ENCODE measurements around the gene C11orf71.

The C11orf71 gene

GRCh38 chr11:114400915-114401223 is 558 bp upstream of the C11orf71 start:
- DNase-seq (ENCODE audit: low read depth): peak; percentile 14
- TF ChIP-seq, protein P1, sequence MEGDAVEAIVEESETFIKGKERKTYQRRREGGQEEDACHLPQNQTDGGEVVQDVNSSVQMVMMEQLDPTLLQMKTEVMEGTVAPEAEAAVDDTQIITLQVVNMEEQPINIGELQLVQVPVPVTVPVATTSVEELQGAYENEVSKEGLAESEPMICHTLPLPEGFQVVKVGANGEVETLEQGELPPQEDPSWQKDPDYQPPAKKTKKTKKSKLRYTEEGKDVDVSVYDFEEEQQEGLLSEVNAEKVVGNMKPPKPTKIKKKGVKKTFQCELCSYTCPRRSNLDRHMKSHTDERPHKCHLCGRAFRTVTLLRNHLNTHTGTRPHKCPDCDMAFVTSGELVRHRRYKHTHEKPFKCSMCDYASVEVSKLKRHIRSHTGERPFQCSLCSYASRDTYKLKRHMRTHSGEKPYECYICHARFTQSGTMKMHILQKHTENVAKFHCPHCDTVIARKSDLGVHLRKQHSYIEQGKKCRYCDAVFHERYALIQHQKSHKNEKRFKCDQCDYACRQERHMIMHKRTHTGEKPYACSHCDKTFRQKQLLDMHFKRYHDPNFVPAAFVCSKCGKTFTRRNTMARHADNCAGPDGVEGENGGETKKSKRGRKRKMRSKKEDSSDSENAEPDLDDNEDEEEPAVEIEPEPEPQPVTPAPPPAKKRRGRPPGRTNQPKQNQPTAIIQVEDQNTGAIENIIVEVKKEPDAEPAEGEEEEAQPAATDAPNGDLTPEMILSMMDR (conservative IDR thresholded peaks at IDR 0.05; ENCODE audit: low read depth, low read length): peak; percentile 14
- peak overlapping the region; percentile 84 for H3K4me3 ChIP-seq (ENCODE audit: low read length)

DNA sequence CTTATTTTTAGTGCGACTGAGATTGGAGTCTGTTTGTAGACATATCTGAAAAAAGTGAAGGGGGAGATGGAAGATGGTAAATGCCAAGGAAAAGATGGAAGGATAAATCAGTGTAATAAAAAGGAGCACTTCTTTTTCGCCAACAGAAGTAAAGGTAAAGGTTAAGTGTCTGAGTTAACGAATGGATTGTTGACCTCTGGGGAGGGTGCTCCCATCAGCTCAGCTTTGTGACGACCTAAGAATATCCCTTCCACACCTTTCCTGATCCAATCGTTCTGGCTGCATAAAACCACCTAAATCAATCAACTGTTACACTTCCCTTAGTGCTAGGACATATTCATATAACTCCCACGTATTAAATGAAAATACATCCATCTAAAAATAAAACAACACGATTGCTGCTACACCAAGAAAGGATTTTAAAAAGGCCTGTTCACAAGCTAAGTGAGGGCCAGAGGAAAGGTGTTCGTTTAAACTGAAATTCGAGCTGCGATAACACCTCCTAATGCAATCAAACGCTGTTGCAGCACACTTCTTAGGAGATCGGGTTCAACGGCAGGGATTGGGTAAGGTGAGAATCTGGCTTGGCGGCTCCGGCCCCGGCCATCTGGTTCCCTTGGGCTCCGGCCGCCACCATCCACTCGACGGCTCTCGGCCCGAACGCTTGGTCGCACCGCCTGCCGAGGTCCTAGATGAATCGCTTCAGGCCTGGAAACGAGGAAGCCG is 658 bp downstream of the C11orf71 start:
- H3K4me3 ChIP-seq (ENCODE audit: low read length): peak overlapping the region; percentile 84
- DNase-seq (ENCODE audit: low read depth): peak; percentile 22
- TF ChIP-seq, protein P1 (conservative IDR thresholded peaks at IDR 0.05; ENCODE audit: low read depth, low read length): no peak

GRCh38 chr11:114398303-114398920 is 1.9 kb downstream of the C11orf71 start:
- TF ChIP-seq, protein P1 (conservative IDR thresholded peaks at IDR 0.05; ENCODE audit: low read depth, low read length): no peak
- H3K4me3 ChIP-seq (ENCODE audit: low read length): no peak overlapping the region
- DNase-seq (ENCODE audit: low read depth): no peak

DNA sequence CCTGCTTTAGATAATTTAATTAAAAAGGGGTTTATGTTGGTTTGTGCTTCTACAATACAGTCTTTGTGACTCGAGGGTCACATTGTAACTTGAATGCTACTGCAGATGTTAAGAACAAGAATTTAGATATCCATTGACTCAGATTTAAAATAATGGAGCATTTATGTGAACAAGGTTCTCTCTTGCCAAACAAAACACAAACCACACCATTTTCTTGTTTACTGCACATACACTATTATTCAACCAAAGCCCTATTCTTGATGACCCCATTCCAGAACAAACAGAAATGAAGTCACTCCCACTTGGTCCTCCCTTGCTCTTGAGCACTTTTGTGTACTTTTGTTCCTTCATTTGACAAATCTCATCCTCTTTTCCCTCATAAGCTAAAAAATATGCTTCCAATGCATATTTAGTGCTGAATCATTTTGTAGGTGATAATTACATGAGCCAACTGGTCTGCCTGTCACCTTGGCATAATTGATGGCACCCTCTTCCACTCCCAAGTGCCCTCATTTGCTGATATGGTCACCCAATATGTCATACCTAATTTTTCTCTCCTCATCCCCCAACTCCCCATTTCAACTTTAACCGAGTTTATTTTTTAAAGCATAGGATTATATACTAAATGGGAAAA is 2.8 kb downstream of the C11orf71 start:
- DNase-seq (ENCODE audit: low read depth): no peak
- no peak overlapping the region for H3K4me3 ChIP-seq (ENCODE audit: low read length)
- TF ChIP-seq, protein P1 (conservative IDR thresholded peaks at IDR 0.05; ENCODE audit: low read depth, low read length): no peak

GRCh38 chr11:114396916-114397315 is 3.4 kb downstream of the C11orf71 start:
- TF ChIP-seq, protein P1 (conservative IDR thresholded peaks at IDR 0.05; ENCODE audit: low read depth, low read length): no peak
- DNase-seq (ENCODE audit: low read depth): no peak
- no peak overlapping the region for H3K4me3 ChIP-seq (ENCODE audit: low read length)

DNA sequence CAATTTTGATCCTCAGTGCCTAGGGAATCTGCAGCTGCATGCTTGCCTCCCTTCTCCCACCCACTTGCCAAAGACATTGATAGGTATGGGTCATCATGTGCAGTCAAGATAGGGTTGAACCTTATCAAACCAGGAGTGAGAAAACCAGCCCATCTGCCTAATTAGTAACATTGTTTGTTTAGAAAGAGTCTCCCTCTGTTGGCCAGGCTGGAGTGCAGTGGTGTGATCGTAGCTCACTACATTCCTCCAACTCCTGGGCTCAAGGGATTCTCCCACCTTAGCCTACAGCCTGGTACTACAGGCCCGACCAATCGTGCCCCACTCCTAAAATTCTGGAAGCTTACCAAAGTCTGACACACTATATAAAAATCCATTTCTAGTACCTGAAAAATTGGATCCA is 4.6 kb downstream of the C11orf71 start:
- DNase-seq (ENCODE audit: low read depth): no peak

More for the DNA sequence above, 4.6 kb downstream of the C11orf71 start:
- H3K4me3 ChIP-seq (ENCODE audit: low read length): no peak overlapping the region
- TF ChIP-seq, protein P1 (conservative IDR thresholded peaks at IDR 0.05; ENCODE audit: low read depth, low read length): peak; percentile 48
